IMR-90 (cell line): ENCODE results near the gene PHF14.

Source experiments
- CEBPB ChIP-seq: IDR thresholded peaks from 2 replicates; pipeline ENCODE4 v1.6.1; 2012; ENCODE audit warnings: low read depth, low read length, improper control_type of control experiment
- MAFK ChIP-seq: IDR thresholded peaks from 2 replicates; pipeline ENCODE4 v1.6.1; 2012; ENCODE audit warnings: low read depth, low read length, improper control_type of control experiment
- MXI1 ChIP-seq: IDR thresholded peaks from 2 replicates; pipeline ENCODE4 v1.6.1; 2012; ENCODE audit warnings: low read depth, mild to moderate bottlenecking, low read length, moderate library complexity, borderline replicate concordance
- NFE2L2 ChIP-seq: fragments of 150-350 bp; IDR thresholded peaks from 2 replicates; pipeline ENCODE4 v1.6.1; 2016; ENCODE audit warnings: low read depth, mild to moderate bottlenecking, low read length
- POLR2A ChIP-seq: IDR thresholded peaks from 2 replicates; pipeline ENCODE4 v1.6.1; 2012; ENCODE audit warnings: mild to moderate bottlenecking, low read depth, low read length
- RAD21 ChIP-seq: IDR thresholded peaks from 2 replicates; pipeline ENCODE4 v1.6.1; 2012; ENCODE audit warnings: low read length, improper control_type of control experiment
- RCOR1 ChIP-seq: IDR thresholded peaks from 2 replicates; pipeline ENCODE4 v1.6.1; 2012; ENCODE audit warnings: mild to moderate bottlenecking, low read length, improper control_type of control experiment; ENCODE audit not compliant: insufficient replicate concordance
- RFX5 ChIP-seq: IDR thresholded peaks from 2 replicates; pipeline ENCODE4 v1.8.0; 2012; ENCODE audit warnings: low read depth, mild to moderate bottlenecking, low read length, moderate library complexity
- SMC3 ChIP-seq: fragments of 150-350 bp; IDR thresholded peaks from 2 replicates; pipeline ENCODE4 v1.6.1; 2016; ENCODE audit warnings: low read depth, mild to moderate bottlenecking, antibody characterized with exemption, low read length, moderate library complexity
- USF2 ChIP-seq: fragments of 150-350 bp; IDR thresholded peaks from 2 replicates; pipeline ENCODE4 v1.6.1; 2017; ENCODE audit warnings: mild to moderate bottlenecking, antibody characterized with exemption, low read length, low read depth
- TF ChIP-seq, protein P1 (sequence below): conservative IDR thresholded peaks from 2 replicates; pipeline ENCODE4 v1.5.1; 2012; ENCODE audit warnings: mild to moderate bottlenecking, low read depth, low read length, improper control_type of control experiment
- TF ChIP-seq, protein P2 (sequence below): fragments of 150-350 bp; IDR thresholded peaks from 2 replicates; pipeline ENCODE4 v1.6.1; 2016; ENCODE audit warnings: low read depth, mild to moderate bottlenecking, low read length, moderate library complexity, borderline replicate concordance

DNA sequence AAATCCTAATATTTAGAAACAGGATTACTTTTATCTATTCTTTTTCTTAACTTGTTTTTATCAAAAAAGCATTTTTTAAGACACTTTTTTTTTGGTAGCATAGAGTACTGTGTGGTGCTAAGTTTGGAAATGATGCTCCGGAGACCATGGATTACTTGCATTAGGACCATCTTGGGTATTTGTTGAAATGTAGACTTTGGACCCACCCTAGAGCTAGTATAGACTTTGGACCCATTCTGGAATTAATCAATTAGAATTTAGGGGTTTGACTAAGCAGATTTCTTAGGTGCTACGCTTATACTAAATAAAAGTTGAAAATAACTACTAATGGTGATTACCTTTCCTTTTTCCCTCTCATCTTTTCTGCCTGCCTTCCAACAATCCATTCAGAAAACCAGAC, 80.4 kb downstream of the PHF14 start:
- TF ChIP-seq, protein P1, sequence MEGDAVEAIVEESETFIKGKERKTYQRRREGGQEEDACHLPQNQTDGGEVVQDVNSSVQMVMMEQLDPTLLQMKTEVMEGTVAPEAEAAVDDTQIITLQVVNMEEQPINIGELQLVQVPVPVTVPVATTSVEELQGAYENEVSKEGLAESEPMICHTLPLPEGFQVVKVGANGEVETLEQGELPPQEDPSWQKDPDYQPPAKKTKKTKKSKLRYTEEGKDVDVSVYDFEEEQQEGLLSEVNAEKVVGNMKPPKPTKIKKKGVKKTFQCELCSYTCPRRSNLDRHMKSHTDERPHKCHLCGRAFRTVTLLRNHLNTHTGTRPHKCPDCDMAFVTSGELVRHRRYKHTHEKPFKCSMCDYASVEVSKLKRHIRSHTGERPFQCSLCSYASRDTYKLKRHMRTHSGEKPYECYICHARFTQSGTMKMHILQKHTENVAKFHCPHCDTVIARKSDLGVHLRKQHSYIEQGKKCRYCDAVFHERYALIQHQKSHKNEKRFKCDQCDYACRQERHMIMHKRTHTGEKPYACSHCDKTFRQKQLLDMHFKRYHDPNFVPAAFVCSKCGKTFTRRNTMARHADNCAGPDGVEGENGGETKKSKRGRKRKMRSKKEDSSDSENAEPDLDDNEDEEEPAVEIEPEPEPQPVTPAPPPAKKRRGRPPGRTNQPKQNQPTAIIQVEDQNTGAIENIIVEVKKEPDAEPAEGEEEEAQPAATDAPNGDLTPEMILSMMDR, result no peak
- TF ChIP-seq POLR2A (no peak), NFE2L2 (no peak), RCOR1 (no peak), MAFK (no peak), USF2 (no peak), MXI1 (no peak), RAD21 (no peak), CEBPB (no peak), SMC3 (no peak), RFX5 (no peak)
- TF ChIP-seq, protein P2, sequence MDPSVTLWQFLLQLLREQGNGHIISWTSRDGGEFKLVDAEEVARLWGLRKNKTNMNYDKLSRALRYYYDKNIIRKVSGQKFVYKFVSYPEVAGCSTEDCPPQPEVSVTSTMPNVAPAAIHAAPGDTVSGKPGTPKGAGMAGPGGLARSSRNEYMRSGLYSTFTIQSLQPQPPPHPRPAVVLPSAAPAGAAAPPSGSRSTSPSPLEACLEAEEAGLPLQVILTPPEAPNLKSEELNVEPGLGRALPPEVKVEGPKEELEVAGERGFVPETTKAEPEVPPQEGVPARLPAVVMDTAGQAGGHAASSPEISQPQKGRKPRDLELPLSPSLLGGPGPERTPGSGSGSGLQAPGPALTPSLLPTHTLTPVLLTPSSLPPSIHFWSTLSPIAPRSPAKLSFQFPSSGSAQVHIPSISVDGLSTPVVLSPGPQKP, result no peak
